Epithelial cell of prostate (primary cell): Measurements from ENCODE around the gene WNK1.
A peak's percentile ranks its signal among the peaks of the same experiment; 100 is the strongest.
"Not testable (repeated sequence)": the region's sequence is repeated elsewhere in the genome, so short reads cannot be mapped to it uniquely, and the experiment has no call there.

ENCODE experiments used
- DNase-seq: peaks from one replicate; pipeline ENCODE4 v3.0.0-alpha.2; 2011; ENCODE audit warnings: low read depth, low spot score
- H3K27ac ChIP-seq: fragments of 450-650 bp; 2 replicates; pipeline ENCODE4 v1.5.1; 2017; ENCODE audit warnings: mild to moderate bottlenecking

Gene WNK1

DNA sequence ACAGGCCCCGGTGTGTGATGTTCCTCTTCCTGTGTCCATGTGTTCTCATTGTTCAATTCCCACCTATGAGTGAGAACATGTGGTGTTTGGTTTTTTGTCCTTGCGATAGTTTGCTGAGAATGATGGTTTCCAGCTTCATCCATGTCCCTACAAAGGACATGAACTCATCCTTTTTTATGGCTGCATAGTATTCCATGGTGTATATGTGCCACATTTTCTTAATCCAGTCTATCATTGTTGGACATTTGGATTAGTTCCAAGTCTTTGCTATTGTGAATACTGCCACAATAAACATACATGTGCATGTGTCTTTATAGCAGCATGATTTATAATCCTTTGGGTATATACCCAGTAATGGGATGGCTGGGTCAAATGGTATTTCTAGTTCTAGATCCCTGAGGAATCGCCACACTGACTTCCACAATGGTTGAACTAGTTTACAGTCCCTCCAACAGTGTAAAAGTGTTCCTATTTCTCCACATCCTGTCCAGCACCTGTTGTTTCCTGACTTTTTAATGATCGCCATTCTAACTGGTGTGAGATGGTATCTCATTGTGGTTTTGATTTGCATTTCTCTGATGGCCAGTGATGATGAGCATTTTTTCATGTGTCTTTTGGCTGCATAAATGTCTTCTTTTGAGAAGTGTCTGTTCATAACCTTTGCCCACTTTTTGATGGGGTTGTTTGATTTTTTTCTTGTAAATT is 97.5 kb downstream of the WNK1 start:
- DNase-seq, H3K27ac ChIP-seq: not testable (repeated sequence)

DNA sequence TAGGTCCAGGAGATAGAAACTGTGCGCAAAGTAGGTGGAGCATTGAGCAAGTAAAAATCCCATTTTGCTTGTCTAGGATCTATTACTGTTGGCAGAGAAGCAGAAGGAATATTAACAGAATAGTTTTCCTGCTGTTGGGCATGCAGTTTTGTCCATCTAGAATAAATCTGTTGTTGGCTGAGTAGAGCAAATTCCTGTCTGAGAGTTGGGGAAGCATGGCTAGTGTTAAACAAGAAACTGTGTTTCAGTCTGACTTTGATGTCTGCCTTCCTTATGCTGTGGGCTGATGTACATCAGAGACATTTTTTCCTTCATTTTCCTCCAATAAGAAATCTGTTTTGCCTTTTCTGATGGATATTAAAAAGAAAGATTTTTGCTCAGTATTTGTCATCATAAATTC is 99.0 kb downstream of the WNK1 start:
- H3K27ac ChIP-seq = peak overlapping the region; percentile 83
- no peak for DNase-seq

DNA sequence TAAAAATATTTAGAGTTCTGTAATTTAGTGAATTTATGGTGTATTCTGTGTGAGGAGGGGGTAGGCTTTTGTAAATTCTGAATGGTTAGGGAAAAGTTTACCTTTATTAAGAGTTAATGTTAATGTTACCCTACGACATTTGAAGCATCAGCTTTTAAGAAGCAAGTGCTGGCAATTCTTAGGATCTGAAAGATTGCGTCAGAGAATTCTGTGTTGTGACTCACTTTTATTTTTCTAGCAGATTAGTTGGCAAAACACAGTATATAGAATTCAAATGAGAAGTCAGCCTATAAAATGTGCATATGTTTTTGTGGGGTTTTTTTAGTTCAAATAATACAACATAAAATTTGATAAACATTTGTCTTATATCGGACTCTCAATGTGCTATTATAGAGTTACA is 99.5 kb downstream of the WNK1 start:
- no peak for DNase-seq

DNA sequence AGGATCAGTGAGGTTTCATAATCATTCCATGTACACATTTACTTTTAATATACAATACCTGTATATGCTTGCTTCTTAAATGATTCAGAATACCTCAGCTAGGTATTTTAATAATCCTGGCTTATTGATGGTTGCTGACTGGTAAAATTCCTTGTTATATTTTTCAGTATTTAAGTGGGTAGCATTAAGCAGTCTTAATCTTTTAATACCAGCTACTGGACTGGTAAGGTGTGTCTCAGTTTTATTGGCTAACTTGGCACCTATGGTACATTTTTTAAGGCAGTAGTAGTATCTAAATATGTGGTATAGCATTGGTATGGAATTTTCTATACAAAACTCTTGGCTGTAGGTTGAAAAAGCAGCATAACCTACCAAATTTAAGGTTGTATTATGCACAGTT is 100.5 kb downstream of the WNK1 start:
- H3K27ac ChIP-seq = peak overlapping the region; percentile 83
- no peak for DNase-seq

More for the DNA sequence above, 99.5 kb downstream of the WNK1 start:
- H3K27ac ChIP-seq = peak overlapping the region; percentile 83

DNA sequence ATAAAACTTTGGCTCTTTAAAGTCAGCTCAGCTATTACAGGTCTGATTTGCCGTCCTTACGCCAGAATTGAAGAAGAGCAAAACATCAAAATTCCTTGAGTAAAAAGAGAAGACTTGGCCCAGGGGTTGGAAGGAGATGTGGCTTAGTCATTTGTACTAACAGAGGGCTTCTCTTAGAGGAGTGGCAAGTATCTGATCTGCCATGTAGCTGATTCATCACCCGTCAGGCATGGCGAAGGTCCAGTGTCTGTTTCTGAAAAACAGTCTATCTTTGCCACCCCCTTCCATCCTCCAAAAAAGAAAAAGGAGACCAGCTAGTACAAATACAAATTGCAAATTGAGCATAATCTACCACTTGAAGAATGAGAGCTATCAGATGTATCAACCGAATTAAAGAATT is 105.2 kb downstream of the WNK1 start:
- peak; percentile 43 for DNase-seq
- H3K27ac ChIP-seq = peak overlapping the region; percentile 73

DNA sequence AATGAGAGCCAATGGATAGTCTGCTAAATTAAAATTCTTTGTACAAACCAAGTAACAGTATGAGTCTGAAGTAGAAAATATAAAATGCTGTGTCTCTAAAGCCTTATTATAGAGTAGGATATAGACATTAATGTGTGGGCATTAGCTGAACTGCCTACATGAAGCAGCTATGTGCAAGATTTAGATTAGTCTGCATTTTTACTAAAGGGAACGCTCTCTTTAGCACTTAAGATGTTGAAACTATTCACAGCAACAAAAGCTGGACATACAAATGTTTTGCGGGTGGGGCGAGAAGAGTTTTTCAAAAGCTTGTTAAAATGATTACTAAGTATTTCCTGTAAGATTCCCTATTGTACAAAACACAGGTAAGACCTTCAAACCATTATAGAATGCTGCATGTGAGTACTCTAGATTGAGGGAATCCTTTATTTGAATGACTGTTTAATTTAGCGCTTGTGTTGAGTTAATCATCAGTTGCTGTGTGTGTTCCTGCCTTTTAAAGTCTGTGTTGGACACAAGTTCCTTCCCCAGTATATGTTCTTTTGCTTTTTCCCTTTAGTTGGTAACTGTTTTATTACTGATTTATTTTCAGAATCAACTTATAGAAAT is 110.0 kb downstream of the WNK1 start:
- no peak for DNase-seq
- H3K27ac ChIP-seq = peak overlapping the region; percentile 11

DNA sequence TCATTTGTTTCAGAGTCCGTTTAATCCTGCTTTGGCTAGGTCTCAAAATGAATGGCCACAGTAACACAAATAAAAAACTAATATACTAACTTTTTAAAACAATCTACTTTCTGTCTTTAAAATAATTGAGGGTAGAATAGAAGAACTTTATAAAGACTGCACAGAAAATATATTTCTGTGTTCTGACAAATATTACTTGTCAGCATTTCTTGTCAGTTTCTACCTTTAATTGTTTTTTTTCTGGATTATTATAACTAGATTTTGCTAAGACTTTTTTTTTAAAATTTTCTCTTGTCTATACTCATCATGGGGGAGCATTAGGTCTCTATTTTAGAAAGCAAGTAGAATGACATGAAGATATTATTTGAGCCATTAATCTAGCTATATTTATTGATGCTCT is 110.9 kb downstream of the WNK1 start:
- DNase-seq = no peak
- no peak overlapping the region for H3K27ac ChIP-seq

DNA sequence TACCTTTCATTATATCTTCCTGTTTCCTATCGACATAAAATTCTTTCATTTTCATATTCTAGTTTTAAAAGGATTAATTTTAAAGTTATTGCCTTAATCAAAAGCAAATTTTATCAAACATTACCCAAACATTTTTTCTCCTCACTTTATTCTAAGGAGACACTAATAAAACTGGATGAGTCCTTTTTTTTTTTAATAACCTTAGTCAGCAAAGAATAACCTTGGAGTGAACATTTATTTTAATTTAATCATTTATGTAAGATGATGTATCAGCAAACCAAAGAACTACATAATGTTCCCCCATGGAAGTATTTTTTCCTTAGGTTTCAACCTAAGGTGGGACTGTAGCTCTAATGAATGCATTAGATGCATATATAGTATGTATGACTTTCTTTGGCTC is 113.2 kb downstream of the WNK1 start:
- H3K27ac ChIP-seq = no peak overlapping the region
- DNase-seq = no peak

DNA sequence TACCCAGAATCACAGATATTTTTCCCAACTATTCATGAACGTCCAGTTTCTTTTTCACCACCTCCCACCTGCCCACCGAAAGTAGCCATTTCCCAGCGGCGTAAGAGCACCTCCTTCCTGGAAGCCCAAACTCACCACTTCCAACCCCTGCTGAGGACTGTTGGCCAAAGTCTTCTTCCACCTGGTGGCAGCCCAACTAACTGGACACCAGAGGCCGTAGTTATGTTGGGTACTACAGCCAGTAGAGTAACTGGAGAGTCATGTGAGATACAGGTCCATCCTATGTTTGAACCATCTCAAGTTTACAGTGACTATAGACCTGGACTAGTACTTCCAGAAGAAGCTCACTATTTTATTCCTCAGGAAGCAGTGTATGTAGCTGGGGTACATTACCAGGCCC is 115.5 kb downstream of the WNK1 start:
- DNase-seq = no peak
- no peak overlapping the region for H3K27ac ChIP-seq

DNA sequence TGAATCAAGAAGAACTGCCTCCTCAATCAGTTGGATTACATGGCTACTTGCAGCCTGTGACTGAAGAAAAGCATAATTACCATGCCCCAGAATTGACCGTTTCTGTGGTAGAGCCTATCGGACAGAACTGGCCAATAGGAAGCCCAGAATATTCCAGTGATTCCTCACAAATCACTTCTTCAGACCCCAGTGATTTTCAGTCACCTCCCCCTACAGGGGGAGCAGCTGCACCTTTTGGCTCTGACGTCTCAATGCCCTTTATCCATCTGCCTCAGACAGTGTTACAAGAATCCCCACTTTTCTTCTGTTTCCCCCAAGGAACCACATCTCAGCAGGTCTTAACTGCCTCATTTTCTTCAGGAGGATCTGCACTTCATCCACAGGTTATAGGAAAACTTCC is 116.3 kb downstream of the WNK1 start:
- no peak overlapping the region for H3K27ac ChIP-seq
- no peak for DNase-seq

DNA sequence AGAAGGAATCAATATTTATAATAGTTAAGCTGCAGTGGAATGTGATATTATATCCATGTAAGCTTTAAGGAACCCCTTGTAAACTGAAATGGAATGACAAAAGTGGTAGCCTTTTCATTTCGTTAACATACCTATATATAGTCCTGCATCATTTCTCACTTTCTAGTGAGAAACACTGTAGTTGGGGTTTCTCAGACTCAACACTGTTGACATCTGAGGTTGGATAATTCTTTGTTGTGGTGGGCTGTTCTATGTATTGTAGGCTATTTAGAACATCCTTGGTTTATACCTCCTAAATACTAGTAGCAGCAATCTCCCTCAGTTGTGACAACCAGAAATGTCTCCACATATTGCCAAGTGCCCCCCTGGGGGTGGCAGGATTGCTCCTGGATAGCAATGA is 118.0 kb downstream of the WNK1 start:
- no peak for DNase-seq
- no peak overlapping the region for H3K27ac ChIP-seq

DNA sequence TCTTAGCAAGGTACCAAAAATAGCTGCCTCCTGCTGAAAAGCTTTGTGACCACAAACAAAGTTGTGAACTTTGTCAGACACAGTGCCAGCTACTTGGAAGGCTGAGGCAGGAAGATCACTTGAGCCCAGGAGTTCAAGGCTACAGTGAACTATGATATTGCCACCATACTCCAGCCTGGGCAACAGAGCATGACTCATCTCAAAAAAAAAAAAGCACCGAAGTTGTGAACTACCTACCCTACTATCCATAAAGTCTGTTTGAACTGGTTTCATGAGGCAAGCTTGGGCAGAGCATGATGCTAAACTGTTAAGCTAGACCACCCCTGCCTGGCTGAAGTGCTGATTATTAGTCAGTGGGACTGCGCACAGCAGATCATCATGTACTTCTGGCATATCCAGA is 121.6 kb downstream of the WNK1 start:
- peak; percentile 27 for DNase-seq

DNA sequence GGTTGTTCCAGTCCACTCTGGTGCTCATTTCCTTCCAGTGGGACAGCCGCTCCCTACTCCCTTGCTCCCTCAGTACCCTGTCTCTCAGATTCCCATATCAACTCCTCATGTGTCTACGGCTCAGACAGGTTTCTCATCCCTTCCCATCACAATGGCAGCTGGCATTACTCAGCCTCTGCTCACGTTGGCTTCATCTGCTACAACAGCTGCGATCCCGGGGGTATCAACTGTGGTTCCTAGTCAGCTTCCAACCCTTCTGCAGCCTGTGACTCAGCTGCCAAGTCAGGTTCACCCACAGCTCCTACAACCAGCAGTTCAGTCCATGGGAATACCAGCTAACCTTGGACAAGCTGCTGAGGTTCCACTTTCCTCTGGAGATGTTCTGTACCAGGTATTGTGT is 127.3 kb downstream of the WNK1 start:
- H3K27ac ChIP-seq = no peak overlapping the region
- no peak for DNase-seq

More for the DNA sequence above, 121.6 kb downstream of the WNK1 start:
- H3K27ac ChIP-seq = no peak overlapping the region

DNA sequence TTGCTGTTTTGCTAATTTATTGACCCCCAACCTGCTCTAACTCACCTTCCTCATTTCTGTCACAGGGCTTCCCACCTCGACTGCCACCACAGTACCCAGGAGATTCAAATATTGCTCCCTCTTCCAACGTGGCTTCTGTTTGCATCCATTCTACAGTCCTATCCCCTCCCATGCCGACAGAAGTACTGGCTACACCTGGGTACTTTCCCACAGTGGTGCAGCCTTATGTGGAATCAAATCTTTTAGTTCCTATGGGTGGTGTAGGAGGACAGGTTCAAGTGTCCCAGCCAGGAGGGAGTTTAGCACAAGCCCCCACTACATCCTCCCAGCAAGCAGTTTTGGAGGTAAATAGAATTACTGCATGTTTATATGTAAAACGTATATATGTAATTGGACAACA is 128.3 kb downstream of the WNK1 start:
- no peak for DNase-seq
- H3K27ac ChIP-seq = no peak overlapping the region

DNA sequence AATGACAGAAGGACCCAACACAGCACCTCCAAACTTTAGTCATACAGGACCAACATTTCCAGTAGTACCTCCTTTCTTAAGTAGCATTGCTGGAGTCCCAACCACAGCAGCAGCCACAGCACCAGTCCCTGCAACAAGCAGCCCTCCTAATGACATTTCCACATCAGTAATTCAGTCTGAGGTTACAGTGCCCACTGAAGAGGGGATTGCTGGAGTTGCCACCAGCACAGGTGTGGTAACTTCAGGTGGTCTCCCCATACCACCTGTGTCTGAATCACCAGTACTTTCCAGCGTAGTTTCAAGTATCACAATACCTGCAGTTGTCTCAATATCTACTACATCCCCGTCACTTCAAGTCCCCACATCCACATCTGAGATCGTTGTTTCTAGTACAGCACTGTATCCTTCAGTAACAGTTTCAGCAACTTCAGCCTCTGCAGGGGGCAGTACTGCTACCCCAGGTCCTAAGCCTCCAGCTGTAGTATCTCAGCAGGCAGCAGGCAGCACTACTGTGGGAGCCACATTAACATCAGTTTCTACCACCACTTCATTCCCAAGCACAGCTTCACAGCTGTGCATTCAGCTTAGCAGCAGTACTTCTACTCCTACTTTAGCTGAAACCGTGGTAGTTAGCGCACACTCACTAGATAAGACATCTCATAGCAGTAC is 132.5 kb downstream of the WNK1 start:
- no peak for DNase-seq
- H3K27ac ChIP-seq = no peak overlapping the region

DNA sequence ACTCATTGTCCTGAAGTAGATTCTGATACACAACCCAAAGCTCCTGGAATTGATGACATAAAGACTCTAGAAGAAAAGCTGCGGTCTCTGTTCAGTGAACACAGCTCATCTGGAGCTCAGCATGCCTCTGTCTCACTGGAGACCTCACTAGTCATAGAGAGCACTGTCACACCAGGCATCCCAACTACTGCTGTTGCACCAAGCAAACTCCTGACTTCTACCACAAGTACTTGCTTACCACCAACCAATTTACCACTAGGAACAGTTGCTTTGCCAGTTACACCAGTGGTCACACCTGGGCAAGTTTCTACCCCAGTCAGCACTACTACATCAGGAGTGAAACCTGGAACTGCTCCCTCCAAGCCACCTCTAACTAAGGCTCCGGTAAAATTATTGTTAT is 133.3 kb downstream of the WNK1 start:
- no peak overlapping the region for H3K27ac ChIP-seq
- DNase-seq = no peak

DNA sequence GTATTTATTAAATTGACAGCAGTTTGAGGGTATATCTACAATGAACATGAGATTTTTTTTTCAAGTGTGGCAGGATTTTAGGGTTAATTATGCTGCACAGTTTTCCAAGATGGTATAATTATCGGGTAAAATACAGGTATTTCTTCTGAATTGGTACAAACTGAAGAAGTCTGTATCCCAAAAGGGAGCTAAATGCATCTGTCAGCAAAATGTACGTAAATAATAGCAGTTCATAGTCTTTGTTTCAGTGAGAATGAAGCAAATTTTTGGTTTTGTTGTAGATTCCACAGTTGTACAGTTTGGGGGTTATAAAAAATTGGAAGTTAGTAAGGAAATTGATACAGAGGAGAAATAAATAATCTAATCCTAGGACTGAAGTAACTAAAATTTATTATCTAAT is 133.8 kb downstream of the WNK1 start:
- DNase-seq = no peak
- H3K27ac ChIP-seq = no peak overlapping the region

DNA sequence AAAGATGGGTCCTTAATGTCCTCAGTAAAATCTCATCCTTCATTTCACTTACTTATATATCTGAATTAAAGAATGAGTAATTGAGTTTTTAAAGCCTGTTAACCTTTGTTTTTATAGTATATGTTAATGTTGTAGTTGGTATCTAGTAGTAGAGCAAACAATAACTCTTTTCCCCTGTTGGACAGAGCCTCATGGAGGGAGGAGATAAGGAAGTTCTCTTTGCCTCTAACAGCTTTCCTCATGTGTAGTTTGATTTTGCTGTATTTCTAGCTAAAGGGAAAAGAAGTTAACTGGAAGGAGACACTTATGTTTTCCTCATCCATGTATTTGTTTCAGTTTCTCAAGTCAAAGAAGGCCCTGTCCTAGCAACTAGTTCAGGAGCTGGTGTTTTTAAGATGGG is 141.8 kb downstream of the WNK1 start:
- no peak overlapping the region for H3K27ac ChIP-seq
- no peak for DNase-seq

DNA sequence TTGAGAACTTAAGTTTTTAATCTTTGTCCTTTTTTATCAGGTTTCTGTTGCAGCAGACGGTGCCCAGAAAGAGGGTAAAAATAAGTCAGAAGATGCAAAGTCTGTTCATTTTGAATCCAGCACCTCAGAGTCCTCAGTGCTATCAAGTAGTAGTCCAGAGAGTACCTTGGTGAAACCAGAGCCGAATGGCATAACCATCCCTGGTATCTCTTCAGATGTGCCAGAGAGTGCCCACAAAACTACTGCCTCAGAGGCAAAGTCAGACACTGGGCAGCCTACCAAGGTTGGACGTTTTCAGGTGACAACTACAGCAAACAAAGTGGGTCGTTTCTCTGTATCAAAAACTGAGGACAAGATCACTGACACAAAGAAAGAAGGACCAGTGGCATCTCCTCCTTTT is 143.7 kb downstream of the WNK1 start:
- H3K27ac ChIP-seq = peak overlapping the region; percentile 39
- DNase-seq = no peak

DNA sequence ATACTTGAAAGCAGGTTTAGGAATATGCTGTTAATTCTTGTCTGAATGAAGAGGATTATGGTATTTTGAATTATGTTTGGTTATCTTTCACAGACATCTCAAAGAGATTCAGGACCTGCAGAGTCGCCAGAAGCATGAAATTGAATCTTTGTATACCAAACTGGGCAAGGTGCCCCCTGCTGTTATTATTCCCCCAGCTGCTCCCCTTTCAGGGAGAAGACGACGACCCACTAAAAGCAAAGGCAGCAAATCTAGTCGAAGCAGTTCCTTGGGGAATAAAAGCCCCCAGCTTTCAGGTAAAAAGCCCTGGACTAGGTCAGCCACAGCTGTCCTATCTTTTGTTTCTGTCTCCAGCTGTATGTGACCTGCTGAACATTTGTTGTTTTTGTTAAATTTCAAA is 145.0 kb downstream of the WNK1 start:
- no peak for DNase-seq
- peak overlapping the region; percentile 39 for H3K27ac ChIP-seq

DNA sequence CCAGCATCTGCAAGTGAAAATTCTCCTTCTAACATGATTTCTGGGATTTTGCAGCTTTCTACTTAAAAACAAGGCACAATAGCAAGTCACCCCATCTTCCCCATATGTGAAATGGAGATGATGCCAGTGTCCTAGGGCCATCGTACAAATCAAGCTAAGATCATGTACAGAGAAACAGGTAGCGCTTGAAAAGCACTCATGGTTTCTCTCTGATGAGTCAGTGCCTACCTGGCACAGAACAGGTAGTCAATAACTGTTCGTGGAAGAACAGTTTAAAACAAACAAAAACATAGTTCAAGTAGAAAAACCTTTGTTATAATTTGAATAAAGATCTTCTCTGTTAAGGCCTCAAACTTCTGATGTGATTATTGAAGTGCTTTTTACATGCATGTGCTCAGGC is 150.2 kb downstream of the WNK1 start:
- no peak overlapping the region for H3K27ac ChIP-seq
- no peak for DNase-seq

DNA sequence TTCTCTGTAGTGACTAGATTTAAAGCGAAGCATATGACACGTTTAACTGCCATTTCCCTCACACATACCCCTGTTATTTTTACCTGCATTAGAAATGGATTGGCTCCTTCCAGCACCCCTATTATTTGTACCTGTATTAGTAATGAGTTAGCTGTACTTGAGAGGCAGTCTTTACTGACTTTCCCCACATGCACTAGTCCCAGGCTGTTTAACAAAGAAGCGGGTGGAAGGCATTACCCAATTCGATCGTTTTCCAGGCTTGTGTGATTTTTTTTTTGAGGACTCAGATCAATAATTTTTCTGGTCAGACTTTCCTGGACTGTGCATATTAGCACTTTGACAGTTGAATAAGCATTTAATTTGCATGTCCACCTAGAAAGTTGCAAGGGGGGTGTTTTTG is 150.7 kb downstream of the WNK1 start:
- no peak overlapping the region for H3K27ac ChIP-seq
- no peak for DNase-seq
